ENCODE data around the gene CCDC174.
A peak's percentile ranks its signal among the peaks of the same experiment; 100 is the strongest.
"Not testable (repeated sequence)": the region's sequence is repeated elsewhere in the genome, so short reads cannot be mapped to it uniquely, and the experiment has no call there.

Gene CCDC174

DNA sequence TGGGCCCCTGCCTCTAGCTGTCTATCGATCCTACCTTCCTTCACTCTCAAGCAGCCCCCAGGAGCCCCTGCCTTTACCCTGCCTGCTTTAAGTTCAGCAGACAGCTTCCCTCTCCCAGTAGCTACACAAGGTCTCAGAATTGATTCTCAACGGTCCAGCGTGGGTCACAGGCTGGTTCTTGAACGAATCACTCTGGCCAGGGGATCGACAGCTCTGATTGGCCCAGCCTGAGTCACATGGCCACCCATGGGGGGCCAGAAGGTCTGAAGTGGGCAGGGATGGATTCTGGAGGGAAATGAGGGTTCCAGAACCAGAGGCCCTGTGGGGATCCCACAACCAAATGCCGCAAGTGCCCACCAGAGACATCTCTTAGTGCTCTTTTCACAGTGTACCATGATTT is 23.7 kb upstream of the CCDC174 start:
- no peak for DNase-seq

GRCh38 chr3:14628406-14628805 is 23.2 kb upstream of the CCDC174 start:
- DNase-seq, result no peak

GRCh38 chr3:14630404-14631100 is 21.0 kb upstream of the CCDC174 start:
- DNase-seq, result no peak

DNA sequence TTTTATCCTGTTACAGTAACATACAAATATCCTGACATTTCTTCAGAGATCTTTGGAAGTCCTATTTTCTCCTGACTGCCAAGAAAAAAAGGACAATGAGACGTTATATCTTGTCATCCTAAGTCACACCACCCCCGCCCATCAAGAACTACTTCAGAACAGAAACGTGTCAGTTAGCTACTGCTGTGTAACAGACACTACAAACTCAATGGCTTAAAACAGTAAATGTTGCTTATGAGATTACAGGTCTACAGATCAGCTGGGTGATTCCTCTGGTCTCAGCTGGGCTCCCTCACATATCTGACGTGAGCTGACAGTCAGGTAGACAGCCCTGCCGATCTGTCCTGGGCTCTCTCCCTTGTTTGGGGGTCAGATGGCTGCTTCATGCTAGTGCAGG is 20.5 kb upstream of the CCDC174 start:
- no peak for DNase-seq

DNA sequence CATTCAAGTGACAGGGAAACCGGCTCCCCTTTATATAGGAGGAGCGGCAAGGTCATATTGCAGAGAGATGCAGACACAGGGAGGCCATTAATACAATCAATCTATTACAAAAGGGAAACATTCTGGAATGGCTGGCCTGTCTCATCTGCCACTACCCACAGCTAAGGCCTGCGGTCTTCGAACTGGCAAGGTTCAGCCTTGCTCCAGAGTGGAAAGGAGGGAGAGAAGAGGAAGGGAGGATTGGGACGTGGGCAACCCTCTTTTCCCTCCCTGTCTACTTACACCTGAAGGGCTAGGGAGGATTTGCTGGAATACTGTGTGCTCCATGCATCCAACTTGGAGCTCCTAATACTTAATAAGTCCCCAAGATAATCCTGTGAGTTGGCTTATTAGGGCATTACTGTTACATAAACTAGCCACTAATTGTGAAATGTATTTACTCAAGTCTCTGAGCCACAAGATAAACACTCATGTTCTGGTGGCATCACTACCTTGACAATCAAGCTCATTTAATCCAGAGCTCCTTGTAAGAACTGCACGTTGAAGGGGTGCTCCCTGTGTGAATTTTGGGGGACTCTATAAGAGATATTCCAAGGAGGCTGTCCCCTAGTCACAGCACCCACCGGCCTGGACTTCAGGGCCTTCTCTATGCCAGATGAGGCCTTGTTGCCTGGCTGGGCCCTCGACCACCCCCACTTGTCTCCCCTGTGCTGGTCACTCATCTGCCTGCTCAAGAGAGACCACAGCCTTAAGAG is 19.7 kb upstream of the CCDC174 start:
- DNase-seq, result no peak

GRCh38 chr3:14632442-14632930 is 19.1 kb upstream of the CCDC174 start:
- no peak for DNase-seq

DNA sequence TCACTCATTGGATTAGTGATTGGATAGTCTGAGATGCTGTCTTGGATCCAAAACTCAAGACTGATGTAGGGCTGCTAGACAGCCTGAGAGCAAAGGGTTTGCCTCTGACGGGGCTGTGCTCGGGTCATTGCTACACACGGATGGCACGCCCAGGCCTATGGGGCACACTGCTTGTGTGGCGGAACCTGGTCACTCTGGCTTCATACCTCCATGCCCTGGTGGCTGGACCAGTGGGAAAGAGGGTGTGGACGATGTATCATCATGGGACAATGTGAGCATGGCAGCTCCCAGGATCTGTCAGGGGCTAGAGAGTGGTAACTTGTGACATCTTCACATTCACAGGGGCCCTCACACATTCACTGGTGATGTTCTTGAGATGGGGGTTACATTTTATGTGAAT is 18.1 kb upstream of the CCDC174 start:
- no peak for DNase-seq

- DNase-seq, result peak; percentile 48
These were observed 17.6 kb upstream of the CCDC174 start for GRCh38 chr3:14633819-14634424.

GRCh38 chr3:14634763-14635400 is 16.7 kb upstream of the CCDC174 start:
- DNase-seq, result no peak

DNA sequence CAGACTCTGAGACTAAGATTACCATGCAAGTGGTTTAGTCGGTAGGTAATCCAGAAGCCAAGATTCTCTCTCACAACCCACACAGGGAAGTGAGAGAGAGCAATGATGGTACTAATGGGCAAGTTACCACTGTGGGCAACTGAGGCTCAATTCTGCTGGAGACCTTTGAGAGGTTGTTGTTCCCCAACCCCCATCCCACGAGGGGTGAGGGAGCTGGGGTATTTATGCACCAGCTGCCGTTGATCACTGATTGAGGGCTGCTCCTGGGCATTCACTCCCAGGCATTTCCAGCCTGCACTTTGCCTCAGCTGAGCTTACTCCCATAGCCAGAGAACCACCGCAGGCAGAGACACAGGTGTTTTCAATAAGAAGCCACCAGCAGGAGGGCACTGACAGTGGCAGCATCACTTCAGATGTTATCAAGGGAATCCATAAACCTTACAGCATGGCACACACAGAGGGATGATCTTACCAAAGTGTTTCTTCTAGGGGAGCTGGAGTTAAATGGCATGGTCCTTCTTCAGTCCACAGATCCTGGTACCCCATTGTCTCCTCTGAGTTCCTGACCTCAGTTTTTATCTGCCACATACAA is 15.0 kb upstream of the CCDC174 start:
- DNase-seq, result no peak

- no peak for DNase-seq
These were observed 11.4 kb upstream of the CCDC174 start for GRCh38 chr3:14640157-14640562.

DNA sequence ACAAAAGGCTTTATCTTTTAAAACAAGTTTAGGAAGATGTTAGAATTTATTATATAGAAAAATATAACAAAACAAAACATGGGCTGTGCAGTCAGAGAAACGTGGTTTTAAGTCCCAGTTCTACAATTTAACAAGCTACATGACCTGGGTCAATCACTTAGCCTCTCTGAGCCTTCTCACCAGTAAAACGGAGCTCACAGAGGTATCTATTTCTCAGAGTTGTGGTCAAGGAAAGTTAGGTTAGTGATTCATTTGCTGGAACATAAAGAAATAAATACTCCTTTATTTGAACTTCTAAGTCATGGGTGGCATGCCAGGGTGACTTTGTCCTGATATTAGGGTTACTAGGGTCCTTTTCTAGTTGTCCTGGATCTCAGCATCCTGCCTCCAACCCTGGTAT is 10.8 kb upstream of the CCDC174 start:
- no peak for DNase-seq

- no peak for DNase-seq
These were observed 10.2 kb upstream of the CCDC174 start for GRCh38 chr3:14641346-14641745.

- DNase-seq, result no peak
These were observed 6.1 kb upstream of the CCDC174 start for GRCh38 chr3:14645453-14645852.

- DNase-seq, result no peak
These were observed 5.4 kb upstream of the CCDC174 start for GRCh38 chr3:14646131-14646573.

- DNase-seq, result no peak
These were observed 4.8 kb upstream of the CCDC174 start for GRCh38 chr3:14646589-14647413.

- DNase-seq, result no peak
These were observed 3.3 kb upstream of the CCDC174 start for GRCh38 chr3:14647976-14648955.

DNA sequence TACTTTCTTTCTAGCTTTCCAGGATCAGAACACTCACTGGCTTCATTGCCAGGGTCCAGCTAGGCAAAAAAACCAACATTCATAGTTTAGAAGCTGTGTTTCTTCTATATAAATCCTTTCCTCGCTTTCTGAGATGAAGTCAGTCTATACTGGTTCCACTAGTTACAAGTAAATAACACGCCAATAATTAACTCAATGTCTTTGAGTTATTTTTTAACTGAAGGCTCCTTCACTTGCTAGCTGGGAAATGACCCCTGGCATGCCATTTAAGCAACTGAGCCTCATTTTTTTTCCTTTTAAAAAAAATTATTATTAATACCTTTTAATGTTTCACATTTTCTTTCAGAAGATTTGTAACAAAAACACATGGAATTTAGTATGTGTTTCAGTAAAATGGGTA is 2.1 kb upstream of the CCDC174 start:
- no peak for DNase-seq

DNA sequence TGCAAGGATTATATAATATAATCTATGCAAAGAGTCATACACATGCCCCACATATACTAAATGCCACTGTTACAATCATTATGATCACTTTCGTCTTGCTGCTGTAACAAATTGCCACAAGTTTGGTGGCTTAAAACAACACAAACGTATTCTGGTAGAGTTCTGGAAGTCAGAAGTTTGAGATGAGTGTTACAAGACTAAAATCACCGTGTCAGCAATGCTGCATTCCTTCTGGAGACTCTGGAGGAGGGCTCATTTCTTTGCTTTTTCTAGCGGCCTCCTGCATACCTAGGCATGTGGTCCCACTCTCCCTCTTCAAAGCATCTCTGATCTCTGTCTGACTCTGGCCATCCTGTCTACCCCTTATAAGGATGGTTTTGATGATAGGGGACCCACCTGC is 1.4 kb upstream of the CCDC174 start:
- DNase-seq, result no peak

- DNase-seq, result not testable (repeated sequence)
These were observed 872 bp downstream of the CCDC174 start for GRCh38 chr3:14652360-14652907.

DNA sequence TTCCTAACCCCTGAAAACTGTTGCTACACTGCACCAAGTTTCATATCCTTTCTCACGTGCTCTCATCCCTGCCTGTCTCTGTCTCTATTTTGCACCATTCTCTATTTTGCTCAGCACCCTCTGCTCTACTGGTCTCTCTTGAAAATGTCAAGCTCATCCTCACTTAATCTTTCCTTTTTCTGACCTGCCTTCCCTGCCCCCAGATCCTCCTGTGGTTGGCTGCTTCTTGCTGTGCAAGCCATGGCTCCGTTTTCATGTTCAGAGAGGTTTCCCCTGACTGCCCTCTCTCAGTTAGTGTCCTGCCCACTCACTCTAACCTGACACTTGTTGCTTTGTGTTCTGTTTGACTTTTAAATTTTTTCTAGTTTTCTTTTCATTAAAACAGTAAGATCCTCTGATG is 6.0 kb downstream of the CCDC174 start:
- DNase-seq, result no peak

All from activated gamma-delta T cell treated with Interleukin-2 at 50 U/mL for 16 hours (primary cell).